ENCODE results near the gene TLE1. TPM values are rescaled to one million over a fixed set of nuclear protein-coding genes. Genes with fewer than 3 reads are reported as not detected.

Gene TLE1
- total RNA-seq, 2 donors from 2014 or later, result 17.1 to 42.8 TPM

- H3K36me3 ChIP-seq, result no peaks in the 10 kb centered on the region
- H3K27ac ChIP-seq, result no peak overlapping the region
- no peak for TF ChIP-seq CTCF (IDR thresholded peaks at IDR 0.05)
- H3K9me3 ChIP-seq, result no peaks in the 10 kb centered on the region
- peaks cover 0 to 10% of the 10 kb centered on the region in 2 donors for H3K4me1 ChIP-seq
- no peaks in the 10 kb centered on the region for H3K27me3 ChIP-seq
- H3K4me3 ChIP-seq, result no peak overlapping the region
- no peak for DNase-seq (ENCODE audit: low spot score)
Observed at GRCh38 chr9:81556923-81557322, 132.4 kb downstream of the TLE1 start.

- no peak for TF ChIP-seq CTCF (IDR thresholded peaks at IDR 0.05)
- Histone ChIP-seq H3K9me3 (no peaks in the 10 kb centered on the region), H3K36me3 (no peaks in the 10 kb centered on the region), H3K27ac (no peak overlapping the region), H3K4me3 (no peak overlapping the region), H3K4me1 (no peaks in the 10 kb centered on the region), H3K27me3 (no peaks in the 10 kb centered on the region)
- no peak for DNase-seq (ENCODE audit: low spot score)
Observed at GRCh38 chr9:81552581-81552991, 136.8 kb downstream of the TLE1 start.

- no peaks in the 10 kb centered on the region for H3K9me3 ChIP-seq
- H3K4me1 ChIP-seq, result no peaks in the 10 kb centered on the region
- DNase-seq (ENCODE audit: low spot score), result no peak
- no peaks in the 10 kb centered on the region for H3K27me3 ChIP-seq
- no peak overlapping the region for H3K27ac ChIP-seq
- no peak for TF ChIP-seq CTCF (IDR thresholded peaks at IDR 0.05)
- no peaks in the 10 kb centered on the region for H3K36me3 ChIP-seq
- H3K4me3 ChIP-seq, result no peak overlapping the region
Observed at GRCh38 chr9:81550207-81550583, 139.2 kb downstream of the TLE1 start.

GRCh38 chr9:81549500-81550206 is 139.7 kb downstream of the TLE1 start:
- no peak for DNase-seq (ENCODE audit: low spot score)
- Histone ChIP-seq H3K4me3 (no peak overlapping the region), H3K36me3 (no peaks in the 10 kb centered on the region), H3K27me3 (no peaks in the 10 kb centered on the region), H3K4me1 (no peaks in the 10 kb centered on the region), H3K27ac (no peak overlapping the region), H3K9me3 (no peaks in the 10 kb centered on the region)
- TF ChIP-seq CTCF (IDR thresholded peaks at IDR 0.05), result no peak

- no peaks in the 10 kb centered on the region for H3K4me1 ChIP-seq
- H3K9me3 ChIP-seq, result no peaks in the 10 kb centered on the region
- H3K27ac ChIP-seq, result no peak overlapping the region
- H3K4me3 ChIP-seq, result no peak overlapping the region
- DNase-seq (ENCODE audit: low spot score), result no peak
- no peaks in the 10 kb centered on the region for H3K36me3 ChIP-seq
- H3K27me3 ChIP-seq, result no peaks in the 10 kb centered on the region
- no peak for TF ChIP-seq CTCF (IDR thresholded peaks at IDR 0.05)
Observed at GRCh38 chr9:81548911-81549310, 140.4 kb downstream of the TLE1 start.

GRCh38 chr9:81546489-81546888 is 142.9 kb downstream of the TLE1 start:
- Histone ChIP-seq H3K4me1 (no peaks in the 10 kb centered on the region), H3K36me3 (no peaks in the 10 kb centered on the region), H3K27ac (no peak overlapping the region), H3K27me3 (no peaks in the 10 kb centered on the region), H3K4me3 (no peak overlapping the region), H3K9me3 (no peaks in the 10 kb centered on the region)
- no peak for TF ChIP-seq CTCF (IDR thresholded peaks at IDR 0.05)
- no peak for DNase-seq (ENCODE audit: low spot score)

All from right atrium auricular region (tissue), 2 donors.